ENCODE data around the gene UGT1A6.

UGT1A6 gene

GRCh38 chr2:233816771-233817170 is 124.1 kb downstream of the UGT1A6 start:
- DNase-seq (ENCODE audit: low read depth) = no peak
- no peak overlapping the region for H3K4me3 ChIP-seq (ENCODE audit: control insufficient read depth, low read depth, low read length)
- no peak for TF ChIP-seq CTCF (IDR thresholded peaks at IDR 0.05; ENCODE audit: control insufficient read depth, insufficient read depth, low read depth, low read length, missing control alignments)

GRCh38 chr2:233817361-233817911 is 124.7 kb downstream of the UGT1A6 start:
- H3K4me3 ChIP-seq (ENCODE audit: control insufficient read depth, low read depth, low read length) = no peak overlapping the region
- DNase-seq (ENCODE audit: low read depth) = peak; percentile 21
- no peak for TF ChIP-seq CTCF (IDR thresholded peaks at IDR 0.05; ENCODE audit: control insufficient read depth, insufficient read depth, low read depth, low read length, missing control alignments)

GRCh38 chr2:233817995-233818638 is 125.4 kb downstream of the UGT1A6 start:
- TF ChIP-seq CTCF (IDR thresholded peaks at IDR 0.05; ENCODE audit: control insufficient read depth, insufficient read depth, low read depth, low read length, missing control alignments) = no peak

GRCh38 chr2:233818639-233819621 is 126.2 kb downstream of the UGT1A6 start:
- no peak for DNase-seq (ENCODE audit: low read depth)
- H3K4me3 ChIP-seq (ENCODE audit: control insufficient read depth, low read depth, low read length) = no peak overlapping the region
- TF ChIP-seq CTCF (IDR thresholded peaks at IDR 0.05; ENCODE audit: control insufficient read depth, insufficient read depth, low read depth, low read length, missing control alignments) = no peak

More at GRCh38 chr2:233817995-233818638, 125.4 kb downstream of the UGT1A6 start:
- no peak overlapping the region for H3K4me3 ChIP-seq (ENCODE audit: control insufficient read depth, low read depth, low read length)
- no peak for DNase-seq (ENCODE audit: low read depth)

GRCh38 chr2:233819884-233820773 is 127.4 kb downstream of the UGT1A6 start:
- DNase-seq (ENCODE audit: low read depth) = no peak
- no peak for TF ChIP-seq CTCF (IDR thresholded peaks at IDR 0.05; ENCODE audit: control insufficient read depth, insufficient read depth, low read depth, low read length, missing control alignments)

GRCh38 chr2:233820774-233821105 is 128.1 kb downstream of the UGT1A6 start:
- no peak overlapping the region for H3K4me3 ChIP-seq (ENCODE audit: control insufficient read depth, low read depth, low read length)
- DNase-seq (ENCODE audit: low read depth) = no peak
- no peak for TF ChIP-seq CTCF (IDR thresholded peaks at IDR 0.05; ENCODE audit: control insufficient read depth, insufficient read depth, low read depth, low read length, missing control alignments)

More at GRCh38 chr2:233819884-233820773, 127.4 kb downstream of the UGT1A6 start:
- no peak overlapping the region for H3K4me3 ChIP-seq (ENCODE audit: control insufficient read depth, low read depth, low read length)

Data from AG09309 (cell line).